Fibroblast of villous mesenchyme (primary cell): Measurements from ENCODE around the gene OR2B2. TPM values are rescaled to one million over a fixed set of nuclear protein-coding genes. Genes with fewer than 3 reads are reported as not detected.
"Not testable (repeated sequence)": the region's sequence is repeated elsewhere in the genome, so short reads cannot be mapped to it uniquely, and the experiment has no call there.

ENCODE experiments used
- DNase-seq: peaks from one replicate; pipeline ENCODE4 v3.0.0-alpha.2; 2010; ENCODE audit warnings: low read depth
- H3K4me3 ChIP-seq: 2 replicates; pipeline ENCODE4 v1.5.1; 2011; ENCODE audit warnings: low read depth, mild to moderate bottlenecking, low read length
- CTCF ChIP-seq: IDR thresholded peaks from 2 replicates; pipeline ENCODE4 v1.5.1; 2012; ENCODE audit warnings: low read depth, mild to moderate bottlenecking, low read length; ENCODE audit not compliant: insufficient read depth
- total RNA-seq: library from RNA; depleted of rRNA; stranded (reverse); fragments of >200 nt; gene quantifications from 2 replicates; pipeline ENCODE4 v1.2.3, GENCODE V29; 2012

Gene OR2B2
- not detected in 2 replicates for total RNA-seq

DNA sequence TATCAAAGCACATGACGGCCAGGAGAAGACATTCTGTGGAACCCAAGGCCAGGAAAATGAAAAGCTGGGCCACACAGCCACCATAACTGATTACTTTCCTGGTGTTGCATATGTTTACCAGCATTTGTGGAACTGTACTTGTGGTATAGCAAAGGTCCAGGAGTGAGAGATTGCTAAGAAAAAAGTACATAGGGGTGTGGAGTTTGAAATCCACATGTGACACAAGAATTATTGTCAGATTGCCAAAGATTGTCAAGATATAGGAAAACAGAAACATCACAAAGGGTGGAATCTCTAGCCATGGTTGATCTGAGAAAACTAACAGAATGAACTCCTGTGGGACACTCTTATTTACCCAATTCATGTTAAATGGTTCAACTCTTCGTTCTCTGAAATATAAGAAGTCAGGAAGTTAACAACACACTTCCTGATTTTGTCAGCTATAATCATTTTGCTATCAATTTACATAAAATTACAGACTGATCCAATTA is at the start of gene OR2B2:
Gene OR2B2 (minus strand): TSS at position 441 of the 491 bp plus-strand sequence. CDS start 77 bp downstream, at position 364.
- no peak for TF ChIP-seq CTCF
- no peak for DNase-seq
- H3K4me3 ChIP-seq, result no peak within 1 kb of the TSS

DNA sequence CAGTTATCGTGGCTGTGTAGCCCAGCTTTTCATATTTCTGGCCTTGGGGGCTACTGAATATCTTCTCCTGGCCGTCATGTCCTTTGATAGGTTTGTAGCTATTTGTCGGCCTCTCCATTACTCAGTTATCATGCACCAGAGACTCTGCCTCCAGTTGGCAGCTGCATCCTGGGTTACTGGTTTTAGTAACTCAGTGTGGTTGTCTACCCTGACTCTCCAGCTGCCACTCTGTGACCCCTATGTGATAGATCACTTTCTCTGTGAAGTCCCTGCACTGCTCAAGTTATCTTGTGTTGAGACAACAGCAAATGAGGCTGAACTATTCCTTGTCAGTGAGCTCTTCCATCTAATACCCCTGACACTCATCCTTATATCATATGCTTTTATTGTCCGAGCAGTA is 45.3 kb upstream of the OR2B2 start:
- TF ChIP-seq CTCF, result no peak
- no peak for DNase-seq
- no peak overlapping the region for H3K4me3 ChIP-seq

DNA sequence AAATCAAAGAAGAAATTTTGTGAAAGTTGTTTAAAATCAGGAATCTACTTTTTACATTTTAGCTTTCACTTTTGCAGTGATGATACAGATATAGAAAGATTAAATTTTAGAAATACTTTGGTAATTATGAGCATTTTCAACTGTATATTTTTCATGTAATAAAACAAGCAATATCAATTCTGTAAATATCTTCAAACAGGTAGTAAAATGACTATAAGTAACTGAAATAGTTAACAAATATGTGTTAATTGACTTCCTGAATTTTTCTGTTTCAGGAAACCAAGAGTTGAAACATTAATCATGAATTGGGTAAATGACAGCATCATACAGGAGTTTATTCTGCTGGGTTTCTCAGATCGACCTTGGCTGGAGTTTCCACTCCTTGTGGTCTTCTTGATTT is 44.7 kb upstream of the OR2B2 start, which contains the start of gene OR2B6:
Gene OR2B6 (plus strand): TSS at position 301 of the 400 bp plus-strand sequence. CDS start 0 bp downstream, at position 301.
- TF ChIP-seq CTCF, result no peak
- H3K4me3 ChIP-seq, result no peak within 1 kb of the TSS

GRCh38 chr6:27951040-27951439 is 38.8 kb upstream of the OR2B2 start:
- H3K4me3 ChIP-seq, result no peak overlapping the region
- no peak for DNase-seq
- TF ChIP-seq CTCF, result no peak

More for the DNA sequence above, 44.7 kb upstream of the OR2B2 start, which contains the start of gene OR2B6:
- no peak for DNase-seq

DNA sequence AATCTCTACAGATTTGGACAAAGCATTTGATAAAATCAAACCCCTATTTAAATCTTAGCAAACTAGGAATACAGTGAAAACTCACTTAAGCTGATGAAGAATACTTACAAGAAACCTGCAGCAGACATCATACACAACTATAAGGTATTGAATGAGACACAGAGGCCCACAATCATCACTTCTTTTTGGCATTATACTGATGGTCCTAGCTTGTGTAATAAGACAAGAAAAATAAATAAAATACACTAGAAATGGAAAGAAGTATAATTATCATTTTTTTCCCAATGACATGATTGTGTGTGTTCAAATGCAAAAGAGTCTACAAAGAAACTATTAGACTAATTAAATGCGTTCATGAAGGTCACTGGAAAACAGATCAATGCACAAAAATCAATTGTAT is 36.0 kb upstream of the OR2B2 start:
- TF ChIP-seq CTCF, result no peak
- DNase-seq, result no peak
- no peak overlapping the region for H3K4me3 ChIP-seq

GRCh38 chr6:27943072-27943471 is 30.9 kb upstream of the OR2B2 start:
- DNase-seq, H3K4me3 ChIP-seq: not testable (repeated sequence)

- no peak for DNase-seq
These were observed 28.6 kb upstream of the OR2B2 start for GRCh38 chr6:27940766-27941165.

More at GRCh38 chr6:27940766-27941165, 28.6 kb upstream of the OR2B2 start:
- H3K4me3 ChIP-seq, result no peak overlapping the region
- no peak for TF ChIP-seq CTCF
